Measurements from ENCODE around the gene IPO11.
"Not testable (repeated sequence)": the region's sequence is repeated elsewhere in the genome, so short reads cannot be mapped to it uniquely, and the experiment has no call there.

DNA sequence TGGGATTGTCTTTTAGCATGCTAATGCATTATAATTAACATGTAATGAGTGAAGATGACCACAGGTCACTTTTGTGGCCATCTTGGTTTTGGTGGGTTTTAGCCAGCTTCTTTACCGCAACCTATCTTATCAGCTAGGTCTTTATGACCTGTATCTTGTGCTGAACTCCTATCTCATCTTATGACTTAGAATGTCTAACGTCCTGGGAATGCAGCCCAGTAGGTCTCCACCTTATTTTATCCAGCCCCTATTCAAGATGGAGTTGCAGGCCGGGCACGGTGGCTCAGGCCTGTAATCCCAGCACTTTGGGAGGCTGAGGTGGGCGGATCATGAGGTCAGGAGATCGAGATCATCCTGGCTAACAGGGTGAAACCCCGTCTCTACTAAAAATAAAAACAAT lies 211.9 kb downstream of the IPO11 start:
- TF ChIP-seq, protein P1, sequence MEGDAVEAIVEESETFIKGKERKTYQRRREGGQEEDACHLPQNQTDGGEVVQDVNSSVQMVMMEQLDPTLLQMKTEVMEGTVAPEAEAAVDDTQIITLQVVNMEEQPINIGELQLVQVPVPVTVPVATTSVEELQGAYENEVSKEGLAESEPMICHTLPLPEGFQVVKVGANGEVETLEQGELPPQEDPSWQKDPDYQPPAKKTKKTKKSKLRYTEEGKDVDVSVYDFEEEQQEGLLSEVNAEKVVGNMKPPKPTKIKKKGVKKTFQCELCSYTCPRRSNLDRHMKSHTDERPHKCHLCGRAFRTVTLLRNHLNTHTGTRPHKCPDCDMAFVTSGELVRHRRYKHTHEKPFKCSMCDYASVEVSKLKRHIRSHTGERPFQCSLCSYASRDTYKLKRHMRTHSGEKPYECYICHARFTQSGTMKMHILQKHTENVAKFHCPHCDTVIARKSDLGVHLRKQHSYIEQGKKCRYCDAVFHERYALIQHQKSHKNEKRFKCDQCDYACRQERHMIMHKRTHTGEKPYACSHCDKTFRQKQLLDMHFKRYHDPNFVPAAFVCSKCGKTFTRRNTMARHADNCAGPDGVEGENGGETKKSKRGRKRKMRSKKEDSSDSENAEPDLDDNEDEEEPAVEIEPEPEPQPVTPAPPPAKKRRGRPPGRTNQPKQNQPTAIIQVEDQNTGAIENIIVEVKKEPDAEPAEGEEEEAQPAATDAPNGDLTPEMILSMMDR (IDR thresholded peaks at IDR 0.05; ENCODE audit: low read depth, low read length) = not testable (repeated sequence)
- TF ChIP-seq, protein P2, sequence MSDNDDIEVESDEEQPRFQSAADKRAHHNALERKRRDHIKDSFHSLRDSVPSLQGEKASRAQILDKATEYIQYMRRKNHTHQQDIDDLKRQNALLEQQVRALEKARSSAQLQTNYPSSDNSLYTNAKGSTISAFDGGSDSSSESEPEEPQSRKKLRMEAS (IDR thresholded peaks at IDR 0.05; ENCODE audit: low read depth, low read length) = not testable (repeated sequence)
